Karpas-422 (cell line): ENCODE measurements around the gene RPS17. TPM values are rescaled to one million over a fixed set of nuclear protein-coding genes. Genes with fewer than 3 reads are reported as not detected.
"Not testable (repeated sequence)": the region's sequence is repeated elsewhere in the genome, so short reads cannot be mapped to it uniquely, and the experiment has no call there.

ENCODE experiments used
- DNase-seq: peaks from one replicate; pipeline ENCODE4 v3.0.0-alpha.2; 2015
- H2AFZ ChIP-seq: fragments of 200-600 bp; sonication (generic); 2 replicates; pipeline ENCODE4 v1.6.1; 2014; ENCODE audit warnings: antibody characterized with exemption, low read length, mixed read lengths
- H3K27ac ChIP-seq: fragments of 200-600 bp; sonication (generic); 2 replicates; pipeline ENCODE4 v1.5.1; 2014; ENCODE audit warnings: mild to moderate bottlenecking, low read length, moderate library complexity
- H3K27me3 ChIP-seq: fragments of 200-600 bp; sonication (generic); 2 replicates; pipeline ENCODE4 v1.6.1; 2014; ENCODE audit warnings: low read length, mixed read lengths
- H3K36me3 ChIP-seq: fragments of 200-600 bp; sonication (generic); 2 replicates; pipeline ENCODE4 v1.6.1; 2014; ENCODE audit warnings: low read length, mixed read lengths; ENCODE audit not compliant: insufficient read depth
- H3K4me1 ChIP-seq: fragments of 200-600 bp; sonication (generic); 2 replicates; pipeline ENCODE4 v1.6.1; 2014; ENCODE audit warnings: mild to moderate bottlenecking, low read length, mixed read lengths
- H3K4me2 ChIP-seq: fragments of 200-600 bp; sonication (generic); 2 replicates; pipeline ENCODE4 v1.6.1; 2014; ENCODE audit warnings: low read length, low read depth, mild to moderate bottlenecking; ENCODE audit not compliant: poor library complexity, severe bottlenecking
- H3K4me3 ChIP-seq: fragments of 200-600 bp; sonication (generic); 2 replicates; pipeline ENCODE4 v1.5.1; 2014; ENCODE audit warnings: mild to moderate bottlenecking, antibody characterized with exemption, low read length, mixed read lengths
- H3K79me2 ChIP-seq: fragments of 200-600 bp; sonication (generic); 2 replicates; pipeline ENCODE4 v1.6.1; 2014; ENCODE audit warnings: mild to moderate bottlenecking, low read length, mixed read lengths
- H3K9ac ChIP-seq: fragments of 200-600 bp; sonication (generic); 2 replicates; pipeline ENCODE4 v1.6.0; 2014; ENCODE audit warnings: low read length
- H3K9me2 ChIP-seq: fragments of 200-600 bp; sonication (generic), shearing (Covaris generic); replicated peaks from 2 replicates; pipeline ENCODE4 v1.6.0; 2014; ENCODE audit warnings: mild to moderate bottlenecking, low read length, moderate library complexity; ENCODE audit not compliant: insufficient read depth
- H3K9me3 ChIP-seq: fragments of 300-700, 200-600 bp; sonication (generic); 2 replicates; pipeline ENCODE4 v1.6.1; 2014; ENCODE audit warnings: low read length, mixed read lengths
- H4K20me1 ChIP-seq: fragments of 200-600 bp; sonication (generic); 2 replicates; pipeline ENCODE4 v1.6.1; 2014; ENCODE audit warnings: mild to moderate bottlenecking, antibody characterized with exemption, low read length, low read depth; ENCODE audit not compliant: insufficient read depth
- total RNA-seq: library from RNA; depleted of rRNA; stranded (reverse); fragments of >200 nt; shearing (Covaris generic); gene quantifications from 2 replicates; pipeline ENCODE4 v1.2.3, GENCODE V29; 2014; ENCODE audit warnings: low replicate concordance

The RPS17 gene
- total RNA-seq, 1 experiment from 2014 or later: 5,133 TPM

DNA sequence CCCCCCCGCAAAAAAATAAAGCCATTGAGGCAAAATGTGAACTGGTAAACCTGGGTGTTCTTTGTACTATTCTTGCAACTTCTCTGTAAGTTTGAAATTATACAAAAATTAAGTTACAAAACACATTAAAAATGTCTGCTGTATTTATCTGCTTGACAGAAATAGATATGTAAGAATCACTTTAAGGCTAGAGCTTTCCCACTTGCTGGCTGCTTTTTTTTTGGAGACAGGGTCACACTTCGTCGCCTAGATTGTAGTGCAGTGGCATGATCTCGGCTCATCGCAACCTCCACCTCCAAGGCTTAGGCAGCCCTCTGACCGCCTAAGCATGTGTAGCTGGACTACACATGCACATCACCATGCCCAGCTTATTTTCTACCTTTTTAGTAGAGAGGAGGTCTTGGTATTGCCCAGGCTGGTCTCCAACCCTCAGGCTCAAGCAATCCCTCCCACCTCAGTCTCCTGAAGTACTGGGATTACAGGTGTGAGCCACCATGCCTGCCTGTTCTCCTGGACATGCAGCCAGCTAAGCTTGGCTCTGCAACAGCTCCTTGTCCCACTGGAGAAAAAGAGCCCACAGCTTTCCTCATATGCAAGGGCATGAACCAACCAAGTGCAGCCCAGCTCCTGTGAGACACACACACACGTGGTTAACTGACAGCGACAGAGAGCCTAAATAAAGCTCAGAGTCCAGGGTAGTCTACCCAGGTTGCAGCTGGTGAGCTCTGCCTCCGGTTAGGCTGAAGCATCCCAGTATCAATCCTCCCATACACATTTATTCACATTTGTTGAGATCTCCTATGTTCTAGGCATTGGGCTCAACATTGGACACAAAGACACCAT, 4.5 kb downstream of the RPS17 start:
- H3K27ac ChIP-seq: no peak overlapping the region

DNA sequence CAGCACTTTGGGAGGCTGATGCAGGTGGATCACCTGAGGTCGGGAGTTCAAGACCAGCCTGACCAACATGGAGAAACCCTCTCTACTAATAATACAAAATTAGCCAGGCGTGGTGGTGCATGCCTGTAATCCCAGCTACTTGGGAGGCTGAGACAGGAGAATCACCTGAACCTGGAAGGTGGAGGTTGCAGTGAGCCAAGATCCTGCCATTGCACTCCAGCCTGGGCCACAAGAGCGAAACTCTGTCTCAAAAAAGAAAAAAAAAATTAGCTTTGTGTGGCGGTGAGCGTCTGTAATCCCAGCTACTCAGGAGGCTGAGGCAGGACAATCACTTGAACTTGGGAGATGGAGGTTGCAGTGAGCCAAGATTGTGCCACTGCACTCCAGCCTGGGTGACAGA, 5.1 kb downstream of the RPS17 start:
- H3K27me3 ChIP-seq, H3K9me3 ChIP-seq, H3K4me2 ChIP-seq, H3K27ac ChIP-seq, H3K9me2 ChIP-seq, H3K9ac ChIP-seq, H3K4me3 ChIP-seq, H2AFZ ChIP-seq, DNase-seq: not testable (repeated sequence)
- Histone ChIP-seq H3K36me3 (peaks cover 44% of the 10 kb centered on the region), H3K79me2 (peaks cover 24% of the 10 kb centered on the region), H3K4me1 (peaks cover 24% of the 10 kb centered on the region), H4K20me1 (peaks cover 38% of the 10 kb centered on the region)

More for the DNA sequence above, 4.5 kb downstream of the RPS17 start:
- Histone ChIP-seq H3K9me2 (no peaks in the 10 kb centered on the region), H3K4me1 (peaks cover 21% of the 10 kb centered on the region), H3K9me3 (no peaks in the 10 kb centered on the region), H4K20me1 (peaks cover 38% of the 10 kb centered on the region), H3K36me3 (peaks cover 44% of the 10 kb centered on the region), H3K4me2 (no peak overlapping the region), H3K9ac (no peak overlapping the region), H3K27me3 (no peaks in the 10 kb centered on the region), H3K79me2 (peaks cover 27% of the 10 kb centered on the region), H2AFZ (no peak overlapping the region), H3K4me3 (no peak overlapping the region)
- DNase-seq: peak; percentile 53

DNA sequence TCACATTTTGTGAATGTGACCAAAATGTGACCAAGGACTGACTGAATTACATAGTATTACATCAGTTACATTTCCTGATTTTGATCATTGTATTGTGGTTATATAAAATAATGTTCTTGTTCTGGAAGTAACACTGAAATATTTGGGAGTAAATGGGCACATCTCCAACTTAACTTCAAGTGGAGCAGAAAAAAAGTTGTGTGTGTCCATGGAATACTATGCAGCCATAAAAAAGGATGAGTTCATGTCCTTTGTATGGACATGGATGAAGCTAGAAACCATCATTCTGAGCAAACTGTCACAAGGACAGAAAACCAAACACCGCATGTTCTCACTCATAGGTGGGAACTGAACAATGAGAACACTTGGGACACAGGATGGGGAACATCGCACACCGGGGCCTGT, 5.8 kb downstream of the RPS17 start:
- H3K9me2 ChIP-seq, H2AFZ ChIP-seq, H3K9ac ChIP-seq, H3K4me2 ChIP-seq, H3K27ac ChIP-seq, H3K9me3 ChIP-seq, H3K27me3 ChIP-seq, DNase-seq, H3K4me3 ChIP-seq: not testable (repeated sequence)
- Histone ChIP-seq H3K36me3 (peaks cover 39% of the 10 kb centered on the region), H3K79me2 (peaks cover 17% of the 10 kb centered on the region), H4K20me1 (peaks cover 33% of the 10 kb centered on the region), H3K4me1 (peaks cover 24% of the 10 kb centered on the region)

DNA sequence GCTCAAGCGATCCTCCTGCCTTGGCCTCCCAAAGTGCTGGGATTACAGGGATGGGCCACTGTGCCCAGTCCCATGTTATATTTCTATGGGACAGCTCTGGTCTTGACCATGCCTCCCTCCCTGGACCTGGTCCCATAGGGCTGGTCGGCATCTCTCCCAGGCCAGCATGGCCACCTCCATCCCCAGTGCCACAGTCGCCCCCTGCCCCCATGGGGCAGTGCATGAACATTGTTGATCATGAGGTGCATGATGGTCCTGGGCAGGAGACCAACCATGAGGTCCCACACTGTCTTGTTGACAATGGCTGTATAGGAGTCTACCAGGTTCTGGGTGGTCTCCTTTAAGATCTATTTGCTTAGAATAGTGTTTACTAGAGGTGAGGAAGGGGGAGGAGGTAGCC, 6.5 kb downstream of the RPS17 start:
- H3K9me2 ChIP-seq: no peaks in the 10 kb centered on the region
- no peak overlapping the region for H3K9ac ChIP-seq
- H3K4me1 ChIP-seq: peaks cover 19% of the 10 kb centered on the region
- no peak overlapping the region for H3K27ac ChIP-seq
- DNase-seq: no peak
- peaks cover 26% of the 10 kb centered on the region for H4K20me1 ChIP-seq
- H3K9me3 ChIP-seq: no peaks in the 10 kb centered on the region
- no peaks in the 10 kb centered on the region for H3K27me3 ChIP-seq
- H3K4me2 ChIP-seq: no peak overlapping the region
- H3K4me3 ChIP-seq: no peak overlapping the region
- no peak overlapping the region for H2AFZ ChIP-seq
- H3K79me2 ChIP-seq: peaks cover 11% of the 10 kb centered on the region
- H3K36me3 ChIP-seq: peaks cover 33% of the 10 kb centered on the region

GRCh38 chr15:82532991-82533481, 7.2 kb downstream of the RPS17 start:
- H3K27ac ChIP-seq: no peak overlapping the region
- peaks cover 11% of the 10 kb centered on the region for H3K4me1 ChIP-seq
- H3K4me3 ChIP-seq: no peak overlapping the region
- no peak overlapping the region for H3K4me2 ChIP-seq
- H3K27me3 ChIP-seq: no peaks in the 10 kb centered on the region
- no peak overlapping the region for H3K9ac ChIP-seq
- H4K20me1 ChIP-seq: peaks cover 19% of the 10 kb centered on the region; the same call in 1 of the 2 replicates
- H3K36me3 ChIP-seq: peaks cover 25% of the 10 kb centered on the region
- no peaks in the 10 kb centered on the region for H3K9me3 ChIP-seq
- peaks cover 3% of the 10 kb centered on the region for H3K79me2 ChIP-seq
- H3K9me2 ChIP-seq: no peaks in the 10 kb centered on the region
- no peak for DNase-seq
- H2AFZ ChIP-seq: no peak overlapping the region

DNA sequence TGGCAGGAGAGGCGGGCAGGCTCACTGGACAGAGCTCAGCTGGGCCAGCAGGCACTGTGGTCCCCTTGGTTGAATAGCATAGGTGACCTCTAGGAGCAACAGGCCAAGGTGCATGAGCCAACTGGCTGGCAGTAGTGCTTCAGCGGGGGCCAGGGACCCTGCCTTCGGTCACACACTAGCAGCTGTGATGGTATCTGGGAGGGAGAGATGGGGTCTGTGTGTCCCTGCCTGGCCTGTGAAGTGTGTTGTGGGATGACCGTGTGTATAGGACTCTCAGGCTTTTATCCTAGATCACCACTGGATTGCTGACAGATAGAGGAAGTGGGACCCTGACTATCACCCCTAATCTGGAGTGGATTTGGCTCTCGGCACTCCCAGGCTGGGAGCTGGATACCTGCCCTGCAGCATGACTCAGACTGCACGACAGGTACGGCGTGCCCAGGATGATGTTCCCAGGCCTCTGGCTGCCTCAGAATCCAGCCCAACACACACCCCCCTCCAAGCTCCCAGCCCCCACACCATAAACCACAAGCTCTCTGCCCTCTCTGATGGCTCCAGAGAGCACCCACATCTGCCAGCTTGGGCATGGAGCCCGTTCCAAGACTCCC, 7.8 kb downstream of the RPS17 start:
- Histone ChIP-seq H3K27ac (no peak overlapping the region), H3K79me2 (no peaks in the 10 kb centered on the region; the same call in 1 of the 2 replicates), H3K9me2 (no peaks in the 10 kb centered on the region), H4K20me1 (peaks cover 13% of the 10 kb centered on the region; the same call in 1 of the 2 replicates), H3K9me3 (no peaks in the 10 kb centered on the region), H3K36me3 (peaks cover 19% of the 10 kb centered on the region), H3K4me1 (peaks cover 10% of the 10 kb centered on the region), H3K4me2 (no peak overlapping the region), H3K4me3 (no peak overlapping the region), H2AFZ (no peak overlapping the region), H3K27me3 (no peaks in the 10 kb centered on the region), H3K9ac (no peak overlapping the region)
- DNase-seq: no peak

- no peaks in the 10 kb centered on the region for H3K79me2 ChIP-seq
- peaks cover 12% of the 10 kb centered on the region for H3K36me3 ChIP-seq
- no peak overlapping the region for H3K4me3 ChIP-seq
- no peak overlapping the region for H3K4me2 ChIP-seq
- peaks cover 6% of the 10 kb centered on the region; the same call in 1 of the 2 replicates for H4K20me1 ChIP-seq
- no peaks in the 10 kb centered on the region for H3K9me3 ChIP-seq
- H3K27ac ChIP-seq: no peak overlapping the region
- no peak overlapping the region for H2AFZ ChIP-seq
- H3K4me1 ChIP-seq: peaks cover 10% of the 10 kb centered on the region
- H3K9ac ChIP-seq: no peak overlapping the region
- no peaks in the 10 kb centered on the region for H3K27me3 ChIP-seq
- no peak for DNase-seq
- no peaks in the 10 kb centered on the region for H3K9me2 ChIP-seq
Measured at GRCh38 chr15:82531496-82532382, 8.5 kb downstream of the RPS17 start.
